HG02642 (cell line): Measurements from ENCODE around the gene TMEM88.
"Not testable (repeated sequence)": the region's sequence is repeated elsewhere in the genome, so short reads cannot be mapped to it uniquely, and the experiment has no call there.

ENCODE experiments used
- ATAC-seq: cut with Tn5 transposase; IDR thresholded peaks from one replicate; pipeline ENCODE4 v1.9.1; 2021; ENCODE audit warnings: mild to moderate bottlenecking; ENCODE audit not compliant: unreplicated experiment, poor library complexity

TMEM88 gene

DNA sequence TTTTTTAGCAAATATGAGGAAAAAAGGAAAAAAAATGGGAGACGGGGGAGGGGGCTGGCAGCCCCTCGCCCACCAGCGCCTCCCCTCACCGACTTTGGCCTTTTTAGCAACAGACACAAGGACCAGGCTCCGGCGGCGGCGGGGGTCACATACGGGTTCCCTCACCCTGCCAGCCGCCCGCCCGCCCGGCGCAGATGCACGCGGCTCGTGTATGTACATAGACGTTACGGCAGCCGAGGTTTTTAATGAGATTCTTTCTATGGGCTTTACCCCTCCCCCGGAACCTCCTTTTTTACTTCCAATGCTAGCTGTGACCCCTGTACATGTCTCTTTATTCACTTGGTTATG, 1.2 kb upstream of the TMEM88 start:
- ATAC-seq: no peak

DNA sequence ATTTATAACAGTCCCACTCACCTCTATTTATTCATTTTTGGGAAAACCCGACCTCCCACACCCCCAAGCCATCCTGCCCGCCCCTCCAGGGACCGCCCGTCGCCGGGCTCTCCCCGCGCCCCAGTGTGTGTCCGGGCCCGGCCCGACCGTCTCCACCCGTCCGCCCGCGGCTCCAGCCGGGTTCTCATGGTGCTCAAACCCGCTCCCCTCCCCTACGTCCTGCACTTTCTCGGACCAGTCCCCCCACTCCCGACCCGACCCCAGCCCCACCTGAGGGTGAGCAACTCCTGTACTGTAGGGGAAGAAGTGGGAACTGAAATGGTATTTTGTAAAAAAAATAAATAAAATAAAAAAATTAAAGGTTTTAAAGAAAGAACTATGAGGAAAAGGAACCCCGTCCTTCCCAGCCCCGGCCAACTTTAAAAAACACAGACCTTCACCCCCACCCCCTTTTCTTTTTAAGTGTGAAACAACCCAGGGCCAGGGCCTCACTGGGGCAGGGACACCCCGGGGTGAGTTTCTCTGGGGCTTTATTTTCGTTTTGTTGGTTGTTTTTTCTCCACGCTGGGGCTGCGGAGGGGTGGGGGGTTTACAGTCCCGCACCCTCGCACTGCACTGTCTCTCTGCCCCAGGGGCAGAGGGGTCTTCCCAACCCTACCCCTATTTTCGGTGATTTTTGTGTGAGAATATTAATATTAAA, 638 bp upstream of the TMEM88 start:
- ATAC-seq: no peak

DNA sequence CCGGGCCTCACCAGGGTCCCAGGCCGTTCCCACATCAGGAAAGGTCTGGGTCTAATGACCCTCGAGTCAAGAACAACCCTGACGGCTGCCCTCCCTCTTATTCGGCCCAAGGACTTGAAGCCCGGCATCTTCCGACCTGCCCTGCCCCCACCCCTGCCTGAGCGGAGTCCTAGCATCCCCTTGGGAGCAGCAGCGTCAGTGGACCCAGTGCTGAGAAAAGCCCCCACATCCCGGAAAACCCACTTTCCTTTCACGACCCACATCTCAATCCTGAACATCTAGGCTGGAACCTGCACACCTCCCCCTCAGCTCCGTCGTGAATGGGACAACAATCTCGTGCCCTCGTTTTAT, 769 bp downstream of the TMEM88 start:
- no peak for ATAC-seq

DNA sequence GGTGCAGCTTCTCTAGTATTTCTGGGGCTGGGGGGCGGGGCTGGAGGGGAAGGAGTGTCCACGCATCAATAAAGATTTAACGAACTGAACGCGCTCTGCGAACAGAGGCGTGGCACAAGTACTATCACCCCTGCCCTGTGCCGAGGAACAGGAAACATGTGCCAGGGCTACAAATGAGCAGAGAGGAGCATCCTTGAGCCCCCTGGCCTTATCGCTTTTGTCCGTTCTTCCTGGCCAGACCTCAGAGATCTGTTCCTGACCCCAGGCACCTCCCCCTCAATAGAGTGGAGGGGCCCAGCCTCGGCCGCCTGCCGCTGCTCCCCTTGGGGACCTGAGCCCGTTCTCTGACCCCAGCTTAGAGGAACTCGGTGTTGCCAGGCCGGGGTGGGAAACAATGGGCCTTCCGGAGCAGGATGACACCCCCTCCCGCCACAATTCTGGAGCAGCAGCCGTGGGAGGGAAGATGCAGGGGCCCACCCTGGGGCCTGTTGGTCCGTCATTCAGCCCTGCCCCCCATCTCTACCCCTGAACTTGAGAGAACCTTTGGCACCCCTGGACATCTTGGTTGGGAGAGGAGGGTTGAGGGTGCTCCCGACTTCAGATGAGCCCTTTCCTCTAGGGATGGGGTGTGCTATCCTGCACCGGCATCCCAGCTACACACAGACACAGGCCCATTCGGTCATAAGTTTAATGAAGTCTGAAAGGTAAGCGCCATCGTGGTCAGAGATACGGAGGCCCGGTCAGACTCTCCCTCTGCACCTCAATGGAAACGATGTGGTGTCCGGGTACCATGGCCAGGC, 1.3 kb downstream of the TMEM88 start:
- no peak for ATAC-seq

DNA sequence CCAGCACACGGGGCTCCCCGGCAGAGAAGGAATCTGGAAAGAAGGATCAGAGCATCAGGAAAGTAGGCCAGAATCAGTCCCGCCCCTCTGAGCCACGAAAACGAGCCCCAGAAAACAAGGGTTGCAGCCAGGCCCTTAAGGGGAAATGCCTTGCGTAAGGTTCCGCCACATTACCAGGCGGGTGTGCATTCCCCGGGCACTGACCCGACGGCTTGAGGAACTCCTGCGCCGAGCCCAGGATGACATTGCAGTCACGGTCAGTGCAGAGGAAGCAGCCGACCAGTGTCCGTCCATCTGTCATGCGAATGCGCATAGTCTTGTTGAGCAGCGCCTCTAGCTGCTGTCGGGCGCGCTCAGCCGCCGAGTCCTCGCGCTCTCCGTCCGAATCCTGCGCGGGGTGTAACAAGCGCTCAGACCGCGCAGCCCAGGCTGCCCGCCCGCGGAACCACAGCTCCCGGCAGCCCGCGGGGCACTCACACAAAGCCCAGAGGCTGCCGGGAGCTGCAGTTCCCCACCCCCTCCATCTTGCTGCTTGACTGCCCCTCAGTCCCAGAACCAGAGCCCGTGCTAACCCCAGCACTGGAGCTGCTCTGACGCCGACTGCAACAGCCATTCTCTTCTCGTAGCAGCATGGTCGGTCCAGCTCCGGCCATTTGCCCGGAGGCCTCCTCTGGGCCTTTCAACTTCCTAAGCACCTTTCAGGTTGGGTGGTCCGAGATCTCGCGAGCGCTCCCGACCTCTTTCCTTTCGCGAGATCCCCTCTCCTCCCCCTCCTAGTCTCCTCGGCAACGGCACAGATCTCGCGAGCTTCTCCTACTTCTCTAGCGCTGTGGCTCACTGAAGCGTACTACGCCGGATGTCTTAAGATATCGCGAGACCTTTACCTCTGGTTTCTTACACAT, 2.2 kb downstream of the TMEM88 start, which contains the start of gene NAA38:
Gene NAA38, minus strand, starts transcription at position 749 of the 902 bp plus-strand sequence. Its CDS starts 96 bp downstream, at position 653.
- ATAC-seq: peak; percentile 71

DNA sequence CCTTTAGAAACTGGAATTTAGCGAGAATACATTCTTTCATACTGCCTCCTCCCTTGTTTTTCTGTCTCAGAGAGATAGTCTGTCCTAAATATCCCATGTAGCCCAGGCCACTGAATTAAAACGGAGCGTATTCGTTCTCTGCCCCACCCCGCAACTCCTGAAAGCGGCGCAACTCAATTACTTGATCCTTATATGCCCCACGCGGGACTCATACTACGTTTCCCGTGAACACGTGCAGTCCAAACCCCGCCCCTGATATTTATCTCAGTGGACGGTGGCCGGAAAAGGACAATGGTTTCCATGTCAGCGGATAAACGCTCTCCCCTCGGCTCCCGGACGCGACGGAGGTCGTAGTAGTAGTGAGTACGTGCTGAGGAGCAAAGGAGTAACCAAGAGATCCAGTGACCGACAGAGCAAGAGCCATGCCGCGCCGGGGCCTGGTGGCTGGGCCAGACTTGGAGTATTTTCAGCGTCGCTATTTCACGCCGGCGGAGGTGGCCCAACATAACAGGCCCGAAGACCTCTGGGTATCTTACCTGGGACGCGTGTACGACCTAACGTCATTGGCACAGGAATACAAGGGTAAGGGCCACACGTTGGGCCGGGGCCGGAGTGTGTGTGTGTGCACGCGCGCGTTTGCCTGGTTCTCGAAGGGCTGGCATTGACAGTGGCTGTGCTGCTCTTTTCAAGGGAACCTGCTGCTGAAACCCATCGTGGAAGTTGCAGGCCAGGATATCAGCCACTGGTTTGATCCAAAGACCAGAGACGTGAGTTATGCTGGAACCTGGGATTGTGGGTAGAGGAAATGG, 3.1 kb downstream of the TMEM88 start, which contains the start of gene CYB5D1:
Gene CYB5D1, plus strand, starts transcription at position 291 of the 809 bp plus-strand sequence. Its CDS starts 132 bp downstream, at position 423.
- ATAC-seq: peak; percentile 46

DNA sequence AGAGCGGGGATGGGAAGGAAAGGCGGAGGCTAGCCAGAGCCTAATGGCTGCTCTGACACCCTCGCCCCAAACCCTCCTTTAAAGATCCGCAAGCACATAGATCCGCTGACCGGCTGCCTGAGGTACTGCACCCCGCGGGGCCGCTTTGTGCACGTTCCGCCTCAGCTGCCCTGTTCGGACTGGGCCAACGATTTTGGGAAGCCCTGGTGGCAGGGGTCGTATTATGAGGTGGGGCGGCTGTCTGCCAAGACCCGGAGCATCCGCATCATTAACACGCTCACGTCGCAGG, 3.6 kb downstream of the TMEM88 start:
- ATAC-seq: no peak

DNA sequence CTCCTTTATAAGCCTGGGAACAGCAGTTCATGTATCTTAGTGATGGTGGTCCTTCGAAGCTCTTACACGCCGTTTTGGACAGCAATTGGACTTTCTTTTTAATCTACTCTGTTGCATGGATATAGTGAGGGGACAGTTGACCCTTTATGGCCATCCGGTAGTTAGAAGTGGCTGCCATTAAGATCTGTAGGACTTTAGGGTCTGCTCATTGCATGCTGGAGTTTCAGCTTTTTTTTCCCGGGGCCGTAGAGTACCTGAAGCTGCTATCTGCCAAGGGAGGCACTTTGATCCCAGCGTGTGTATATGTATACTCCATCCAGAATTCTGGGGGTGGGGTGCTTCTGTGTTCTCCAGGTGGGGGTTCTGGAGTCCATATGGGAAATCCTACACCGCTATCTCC, 4.2 kb downstream of the TMEM88 start:
- no peak for ATAC-seq

DNA sequence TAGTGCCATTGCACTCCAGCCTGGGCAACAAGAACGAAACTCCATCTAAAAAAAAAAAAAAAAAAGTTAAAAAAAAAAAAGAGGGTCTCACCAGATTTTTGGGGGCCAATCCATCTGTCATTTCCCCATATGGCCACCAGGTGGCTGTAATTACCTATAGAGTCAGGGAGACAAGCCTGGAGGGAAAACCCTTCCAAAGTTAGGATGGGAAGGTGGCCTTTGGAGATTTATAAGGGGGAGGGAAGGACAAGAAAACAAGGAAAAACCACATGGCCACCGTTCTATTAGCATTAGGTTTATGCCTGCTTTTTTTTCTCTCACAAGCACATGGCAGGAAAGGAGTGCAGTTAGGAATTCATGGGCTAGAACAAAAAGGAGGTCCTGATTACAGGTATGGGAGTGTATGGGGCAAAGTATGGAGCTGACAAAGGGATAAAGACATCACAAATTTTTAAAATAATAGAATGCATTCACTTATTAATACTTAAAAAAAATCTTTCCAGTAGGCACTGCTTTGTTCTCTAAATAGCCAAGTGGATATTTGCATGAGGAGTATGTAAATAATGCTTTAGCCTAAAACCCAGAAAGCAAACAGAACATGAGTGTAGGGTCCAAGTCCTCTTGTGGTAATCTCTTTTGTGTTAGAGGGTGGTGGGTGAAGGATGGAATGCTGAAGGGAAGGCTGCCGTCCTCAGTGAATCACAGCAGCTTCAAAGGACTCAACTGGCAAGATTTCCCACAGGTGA, 8.0 kb downstream of the TMEM88 start:
- no peak for ATAC-seq

DNA sequence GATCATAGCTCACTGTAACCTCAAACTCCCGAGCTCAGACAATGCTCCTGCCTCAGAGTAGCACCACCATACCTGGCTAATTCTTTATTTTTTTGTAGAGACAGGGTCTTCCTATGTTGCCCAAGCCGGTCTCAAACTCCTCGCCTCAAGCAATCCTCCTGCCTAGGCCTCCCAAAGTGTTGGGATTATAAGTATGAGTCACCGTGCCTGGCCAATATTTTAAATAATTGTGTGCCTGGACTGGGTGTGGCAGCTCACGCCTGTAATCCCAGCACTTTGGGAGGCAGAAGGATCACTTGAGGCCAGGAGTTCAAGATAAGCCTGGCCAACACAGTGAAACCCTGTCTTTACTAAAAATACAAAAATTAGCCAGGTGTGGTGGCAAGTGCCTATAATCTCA, 9.5 kb downstream of the TMEM88 start:
- ATAC-seq: not testable (repeated sequence)

DNA sequence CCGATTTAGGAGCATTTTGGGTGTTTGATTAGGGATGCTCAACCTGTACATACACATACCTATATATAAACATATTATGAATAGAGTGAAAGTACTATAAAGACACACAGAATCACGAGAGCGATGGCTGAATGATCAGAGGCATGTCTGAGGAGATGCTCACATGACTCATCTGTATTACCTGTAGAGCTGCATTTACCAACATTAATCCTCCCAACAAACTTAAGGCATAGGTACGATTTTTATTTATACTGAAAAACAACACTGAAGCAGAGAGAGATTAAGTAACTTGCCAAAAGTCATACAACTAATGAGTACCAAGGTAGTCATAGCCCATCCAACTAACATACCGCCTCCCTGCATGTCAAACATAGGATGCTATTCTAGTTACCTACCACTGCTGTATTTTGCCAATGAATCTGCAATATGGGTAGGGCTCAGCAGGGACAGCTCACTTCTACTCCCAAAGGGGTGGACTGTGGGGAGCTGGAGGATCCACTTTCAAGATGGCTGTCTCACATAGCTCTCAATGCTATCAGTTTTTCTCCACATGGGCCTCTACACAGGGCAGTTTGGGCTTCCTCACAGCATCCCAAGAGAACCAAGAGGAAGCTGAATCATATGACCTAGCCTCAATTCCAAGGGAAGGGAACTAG, 10.3 kb downstream of the TMEM88 start:
- ATAC-seq: no peak

DNA sequence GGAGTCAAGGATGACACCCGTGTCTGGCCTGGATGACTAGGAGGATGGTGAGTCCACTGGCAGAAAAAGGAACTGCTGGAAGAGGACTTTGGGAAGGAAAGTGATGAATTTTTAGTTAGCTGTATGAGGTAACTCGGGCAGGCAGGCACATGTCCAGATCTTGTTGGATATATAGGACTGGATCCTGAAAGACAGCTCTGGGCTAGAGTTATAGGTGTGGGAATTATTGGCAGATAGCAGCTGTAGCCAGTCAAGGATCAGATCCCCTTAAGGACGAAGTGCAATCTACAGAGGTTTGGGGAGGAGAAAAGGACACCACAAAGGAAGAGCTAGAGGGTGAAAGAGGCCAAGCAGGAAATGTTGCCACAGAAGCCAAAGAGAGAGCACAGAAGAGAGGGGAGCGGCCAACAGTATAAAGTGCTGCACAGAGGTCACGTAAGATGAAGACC, 13.0 kb downstream of the TMEM88 start:
- ATAC-seq: no peak

DNA sequence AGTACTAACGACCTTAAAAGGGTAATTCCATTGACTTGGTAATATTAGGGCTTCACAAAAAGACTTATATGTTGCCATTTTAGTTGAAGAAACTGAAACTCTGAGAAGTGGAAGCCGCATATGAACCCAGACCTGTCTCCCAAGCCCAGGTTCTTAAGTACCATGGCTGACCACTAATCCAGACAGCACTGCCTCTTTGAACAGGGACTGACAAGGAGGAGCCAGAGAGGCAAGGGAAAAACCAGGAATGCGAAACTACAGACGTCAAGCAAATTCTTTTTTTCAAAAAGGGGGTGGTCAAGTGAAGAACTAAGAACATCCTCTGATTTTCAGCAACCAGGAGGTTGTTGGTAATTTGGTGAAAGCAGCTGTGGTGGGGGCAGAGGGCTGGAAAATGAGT, 18.2 kb downstream of the TMEM88 start:
- ATAC-seq: no peak

DNA sequence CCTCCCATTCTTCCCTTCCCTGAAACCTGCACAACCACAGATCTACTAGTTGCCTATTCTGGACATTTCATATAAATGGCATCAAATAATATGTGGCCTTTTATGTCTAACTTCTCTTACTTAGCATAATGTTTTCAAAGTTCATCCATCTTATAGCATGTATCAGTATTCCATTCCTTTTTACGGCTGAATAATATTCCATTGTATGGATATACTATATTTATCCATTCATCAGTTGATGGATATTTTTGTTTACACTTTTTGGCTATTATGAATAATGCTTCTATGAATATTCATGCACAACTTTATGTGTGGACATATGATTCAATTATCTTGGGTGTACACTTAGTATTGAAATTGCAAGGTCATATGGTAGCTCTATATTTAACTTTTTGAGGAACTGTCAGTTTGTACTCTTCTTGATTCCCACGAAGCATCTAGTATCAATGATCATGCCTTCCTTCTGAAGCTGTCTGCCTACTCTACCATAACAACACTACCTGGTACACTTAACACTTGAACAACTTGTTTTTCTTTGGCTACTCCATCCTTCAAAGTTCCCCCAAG, 21.0 kb downstream of the TMEM88 start:
- ATAC-seq: no peak

DNA sequence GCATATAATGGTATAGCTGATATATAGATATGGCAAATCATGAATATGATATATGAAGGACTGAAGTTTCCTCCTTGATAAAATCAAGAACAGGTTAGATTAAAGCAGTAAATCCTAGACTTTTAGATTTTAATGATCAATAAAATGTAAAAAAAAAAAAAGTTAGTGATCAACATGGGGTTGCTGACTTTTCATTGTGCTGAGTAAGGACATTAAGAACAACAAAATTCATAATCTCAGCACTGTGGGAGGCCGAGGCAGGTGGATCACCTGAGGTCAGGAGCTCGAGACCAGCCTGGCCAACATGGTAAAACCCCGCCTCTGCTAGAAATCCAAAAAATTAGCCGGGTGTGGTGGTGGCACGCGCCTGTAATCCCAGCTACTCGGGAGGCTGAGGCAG, 23.4 kb downstream of the TMEM88 start:
- ATAC-seq: no peak

DNA sequence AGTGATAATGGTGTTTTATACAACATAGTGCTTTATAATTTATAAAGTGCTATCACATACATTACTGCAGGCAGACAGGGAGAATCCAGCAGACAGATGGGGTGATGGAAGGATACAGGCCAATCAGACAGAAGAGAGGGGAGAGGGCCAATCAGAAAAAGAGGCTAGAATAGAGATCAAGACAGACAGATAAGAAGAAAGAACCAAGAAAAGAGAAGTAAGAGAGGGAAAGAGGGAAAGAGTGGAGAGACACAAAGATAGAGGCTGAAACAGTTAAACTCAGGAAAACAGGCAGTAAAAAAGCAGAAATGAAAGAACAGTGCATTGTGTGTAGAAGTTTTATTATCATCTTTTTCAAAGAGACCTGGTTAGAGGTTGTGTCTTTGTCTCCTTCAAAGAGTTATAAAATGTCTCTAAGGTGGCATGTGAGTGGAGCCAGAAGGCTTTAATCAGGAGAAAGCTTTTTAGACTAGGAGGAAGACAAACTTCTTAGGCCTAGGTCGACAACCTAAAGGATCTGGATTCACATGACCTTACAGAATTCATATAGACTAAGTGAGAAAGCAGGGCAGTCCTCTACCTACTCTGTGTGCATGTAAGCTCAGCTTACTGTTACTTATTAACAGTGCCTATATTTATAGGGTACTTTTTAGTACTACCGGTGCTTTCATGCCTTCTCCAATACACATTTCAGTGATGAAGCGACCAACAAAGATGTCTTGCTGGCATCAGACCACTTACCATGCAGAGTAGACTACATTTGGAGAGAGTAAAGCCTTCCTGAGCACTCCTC, 25.4 kb downstream of the TMEM88 start:
- no peak for ATAC-seq

DNA sequence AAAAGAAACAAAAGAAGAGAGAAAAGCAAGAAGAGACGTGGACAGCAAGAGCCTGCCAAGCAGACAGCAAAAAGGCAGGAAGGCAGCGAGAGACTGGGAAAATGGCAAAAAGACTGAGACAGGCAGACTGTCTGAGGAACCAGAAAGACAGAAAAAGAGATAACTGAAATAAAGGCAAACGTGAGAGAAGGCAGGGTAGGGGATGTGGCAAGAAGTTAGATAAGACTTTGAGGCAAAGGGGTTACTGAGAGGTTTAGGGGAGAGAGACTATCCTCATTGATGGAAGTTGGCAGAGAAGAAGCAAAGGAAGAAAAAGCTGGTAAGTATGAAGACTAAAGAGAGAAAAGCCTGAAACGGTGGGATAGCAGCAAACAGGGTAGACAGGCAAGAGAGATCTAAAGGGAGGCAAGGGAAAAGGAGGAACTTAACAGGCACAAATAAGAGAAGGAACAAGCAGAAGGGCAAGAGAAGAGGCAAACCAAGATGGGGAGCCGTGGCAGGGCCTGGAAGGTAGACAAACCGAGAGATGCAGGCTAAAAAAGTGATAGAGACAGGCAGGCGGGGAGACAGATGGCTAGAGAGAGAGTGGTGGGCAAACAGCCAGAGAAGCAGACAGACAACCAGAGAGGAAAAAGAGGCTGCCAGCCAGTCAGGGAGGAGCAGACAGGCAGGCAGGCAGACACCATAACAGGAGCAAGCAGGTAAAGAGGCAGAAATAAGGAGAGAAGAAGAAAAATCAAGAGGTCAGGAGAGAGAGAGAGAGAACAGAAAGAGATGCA, 26.6 kb downstream of the TMEM88 start:
- ATAC-seq: no peak
